K562 (cell line): ENCODE measurements around the gene GTF3C1. TPM values are rescaled to one million over a fixed set of nuclear protein-coding genes. Genes with fewer than 3 reads are reported as not detected.

Experiments
- FOXJ3 ChIP-seq: sonication (generic); formaldehyde crosslinking; IDR thresholded peaks from 2 replicates; pipeline ENCODE4 v1.4.0; 2020; ENCODE audit warnings: mild to moderate bottlenecking, missing genetic modification reagents
- FOXP4 ChIP-seq: sonication (generic); formaldehyde crosslinking; IDR thresholded peaks from 2 replicates; pipeline ENCODE4 v1.8.0; 2022; ENCODE audit warnings: mild to moderate bottlenecking, missing genetic modification reagents, borderline replicate concordance
- HMG20B ChIP-seq: fragments of 250-450 bp; sonication (Bioruptor Pico); IDR thresholded peaks from 2 replicates; pipeline ENCODE4 v1.5.0; 2021; ENCODE audit warnings: mild to moderate bottlenecking
- KLF13 ChIP-seq: fragments of 450-650 bp; IDR thresholded peaks from 2 replicates; pipeline ENCODE4 v1.6.1; 2016; ENCODE audit warnings: missing genetic modification characterization, low read depth, mild to moderate bottlenecking, missing compliant biosample characterization, moderate library complexity, borderline replicate concordance
- NFIC ChIP-seq: fragments of 450-650 bp; IDR thresholded peaks from 2 replicates; pipeline ENCODE4 v1.6.1; 2017; ENCODE audit warnings: mild to moderate bottlenecking, inconsistent platforms
- PKNOX1 ChIP-seq: fragments of 450-650 bp; IDR thresholded peaks from 2 replicates; pipeline ENCODE4 v1.6.1; 2016
- SIN3A ChIP-seq, 2 experiments: fragments of 150-350 bp in 1 of 2; IDR thresholded peaks; 2 replicates each; pipeline ENCODE4 v1.6.1; 2011 to 2016; ENCODE audit warnings: borderline replicate concordance in 2 of 2, low read depth in 2 of 2, low read length in 2 of 2, mild to moderate bottlenecking in 2 of 2, moderate library complexity in 2 of 2; ENCODE audit not compliant: control insufficient read depth in 1 of 2
- ZNF224 ChIP-seq: sonication (generic); formaldehyde crosslinking; IDR thresholded peaks from 2 replicates; pipeline ENCODE4 v1.8.0; 2022; ENCODE audit warnings: mild to moderate bottlenecking, missing genetic modification reagents
- ZNF316 ChIP-seq: fragments of 450-650 bp; IDR thresholded peaks from 2 replicates; pipeline ENCODE4 v1.6.1; 2016
- polyA plus RNA-seq, 8 experiments: library from polyadenylated mRNA; depleted of rRNA in 4 of 8; stranded (reverse) in 5 of 8; unstranded in 3 of 8; fragments of >200 nt; fragmentation: Nextera tagmentation in 2 of 8; fragmentation: Illumina TruSeq in 1 of 8; extraction: Ambion mirVana in 2 of 8; extraction: Trizol in 1 of 8; gene quantifications; 2 replicates each; pipeline versions ENCODE4 v1.2.1 to v1.2.3, GENCODE V29; 2011 to 2014; ENCODE audit warnings: inconsistent platforms in 1 of 8, missing spikeins in 1 of 8
- total RNA-seq, 7 experiments: library from RNA; depleted of rRNA in 6 of 7; stranded (reverse); fragments of >200 nt in 6 of 7; fragmentation: Illumina TruSeq in 2 of 7; extraction: Trizol in 2 of 7; gene quantifications; 2 replicates each; pipeline versions ENCODE4 v1.2.1 to v1.2.3, GENCODE V29; 2011 to 2021; ENCODE audit warnings: low replicate concordance in 1 of 7
- TF ChIP-seq, protein P1 (sequence below): fragments of 250-450 bp; sonication (Bioruptor Pico); IDR thresholded peaks from 2 replicates; pipeline ENCODE4 v1.5.0; 2021; ENCODE audit warnings: mild to moderate bottlenecking, borderline replicate concordance
- TF ChIP-seq, protein P2 (sequence below): fragments of 150-350 bp; IDR thresholded peaks from 2 replicates; pipeline ENCODE4 v1.6.1; 2014; ENCODE audit warnings: low read depth, mild to moderate bottlenecking, low read length, borderline replicate concordance

Gene GTF3C1
- total and polyA plus RNA-seq, 9 of the 15 experiments (the other 6 are each of a cell fraction or from before 2014, with no cell fraction given) = 0.72 to 63.6 (median 30.9) TPM

GRCh38 chr16:27495191-27495590 is 54.5 kb downstream of the GTF3C1 start (continued):
- TF ChIP-seq, protein P1, sequence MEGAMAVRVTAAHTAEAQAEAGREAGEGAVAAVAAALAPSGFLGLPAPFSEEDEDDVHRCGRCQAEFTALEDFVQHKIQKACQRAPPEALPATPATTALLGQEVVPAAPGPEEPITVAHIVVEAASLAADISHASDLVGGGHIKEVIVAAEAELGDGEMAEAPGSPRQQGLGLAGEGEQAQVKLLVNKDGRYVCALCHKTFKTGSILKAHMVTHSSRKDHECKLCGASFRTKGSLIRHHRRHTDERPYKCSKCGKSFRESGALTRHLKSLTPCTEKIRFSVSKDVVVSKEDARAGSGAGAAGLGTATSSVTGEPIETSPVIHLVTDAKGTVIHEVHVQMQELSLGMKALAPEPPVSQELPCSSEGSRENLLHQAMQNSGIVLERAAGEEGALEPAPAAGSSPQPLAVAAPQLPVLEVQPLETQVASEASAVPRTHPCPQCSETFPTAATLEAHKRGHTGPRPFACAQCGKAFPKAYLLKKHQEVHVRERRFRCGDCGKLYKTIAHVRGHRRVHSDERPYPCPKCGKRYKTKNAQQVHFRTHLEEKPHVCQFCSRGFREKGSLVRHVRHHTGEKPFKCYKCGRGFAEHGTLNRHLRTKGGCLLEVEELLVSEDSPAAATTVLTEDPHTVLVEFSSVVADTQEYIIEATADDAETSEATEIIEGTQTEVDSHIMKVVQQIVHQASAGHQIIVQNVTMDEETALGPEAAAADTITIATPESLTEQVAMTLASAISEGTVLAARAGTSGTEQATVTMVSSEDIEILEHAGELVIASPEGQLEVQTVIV (CRISPR knock-in tag) = no peak
- TF ChIP-seq NFIC (no peak), FOXP4 (no peak), PKNOX1 (no peak), SIN3A (IDR thresholded peaks at IDR 0.05; ENCODE audit: borderline replicate concordance in 2 of 2, control insufficient read depth in 1 of 2, low read depth in 2 of 2, low read length in 2 of 2) (no peak), HMG20B (CRISPR knock-in tag) (no peak), FOXJ3 (CRISPR knock-in tag) (no peak), ZNF224 (CRISPR knock-in tag) (no peak), KLF13 (tag) (no peak), ZNF316 (no peak)
- TF ChIP-seq, protein P2, sequence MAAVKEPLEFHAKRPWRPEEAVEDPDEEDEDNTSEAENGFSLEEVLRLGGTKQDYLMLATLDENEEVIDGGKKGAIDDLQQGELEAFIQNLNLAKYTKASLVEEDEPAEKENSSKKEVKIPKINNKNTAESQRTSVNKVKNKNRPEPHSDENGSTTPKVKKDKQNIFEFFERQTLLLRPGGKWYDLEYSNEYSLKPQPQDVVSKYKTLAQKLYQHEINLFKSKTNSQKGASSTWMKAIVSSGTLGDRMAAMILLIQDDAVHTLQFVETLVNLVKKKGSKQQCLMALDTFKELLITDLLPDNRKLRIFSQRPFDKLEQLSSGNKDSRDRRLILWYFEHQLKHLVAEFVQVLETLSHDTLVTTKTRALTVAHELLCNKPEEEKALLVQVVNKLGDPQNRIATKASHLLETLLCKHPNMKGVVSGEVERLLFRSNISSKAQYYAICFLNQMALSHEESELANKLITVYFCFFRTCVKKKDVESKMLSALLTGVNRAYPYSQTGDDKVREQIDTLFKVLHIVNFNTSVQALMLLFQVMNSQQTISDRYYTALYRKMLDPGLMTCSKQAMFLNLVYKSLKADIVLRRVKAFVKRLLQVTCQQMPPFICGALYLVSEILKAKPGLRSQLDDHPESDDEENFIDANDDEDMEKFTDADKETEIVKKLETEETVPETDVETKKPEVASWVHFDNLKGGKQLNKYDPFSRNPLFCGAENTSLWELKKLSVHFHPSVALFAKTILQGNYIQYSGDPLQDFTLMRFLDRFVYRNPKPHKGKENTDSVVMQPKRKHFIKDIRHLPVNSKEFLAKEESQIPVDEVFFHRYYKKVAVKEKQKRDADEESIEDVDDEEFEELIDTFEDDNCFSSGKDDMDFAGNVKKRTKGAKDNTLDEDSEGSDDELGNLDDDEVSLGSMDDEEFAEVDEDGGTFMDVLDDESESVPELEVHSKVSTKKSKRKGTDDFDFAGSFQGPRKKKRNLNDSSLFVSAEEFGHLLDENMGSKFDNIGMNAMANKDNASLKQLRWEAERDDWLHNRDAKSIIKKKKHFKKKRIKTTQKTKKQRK = no peak
- TF ChIP-seq, all 486 proteins: peak for 0
